HepG2 (cell line): ENCODE results near the gene VASN. TPM values are rescaled to one million over a fixed set of nuclear protein-coding genes. Genes with fewer than 3 reads are reported as not detected.

Source experiments
- ATAC-seq: fragments of 200-7000 bp; cut with Tn5 transposase; 3 replicates; pipeline ENCODE4 v1.9.1; 2020; ENCODE audit warnings: mild to moderate bottlenecking, moderate library complexity
- BruUV-seq: library from RNA; stranded (reverse); fragments of 400-500 nt; replicated peaks from 2 replicates; lab custom pipeline; 2021; lab: Mats Ljungman, UMichigan
- CTCF ChIA-PET: fragments of 300-600 bp; formaldehyde crosslinking; extraction: SDS; loops from one replicate; lab custom pipeline; 2021; ENCODE audit warnings: low total read pairs, inconsistent platforms, low intra/inter-chr PET ratio; lab: Yijun Ruan, JAX
- POLR2A ChIA-PET: fragments of 350-600 bp; sonication (Branson Sonifier 250); formaldehyde crosslinking; loops from one replicate; lab custom pipeline; 2020; ENCODE audit warnings: antibody characterized with exemption, inconsistent platforms; lab: Yijun Ruan, JAX
- DNase-seq: peaks from one replicate; pipeline ENCODE4 v3.0.0-alpha.2; 2015; ENCODE audit warnings: low spot score
- FAIRE-seq: peaks from 3 replicates; lab custom pipeline; 2011; peaks lifted over from hg19 to GRCh38; lab: Jason Lieb, UNC
- H2AFZ ChIP-seq: one replicate; pipeline ENCODE4 v1.6.1; 2011; ENCODE audit warnings: low read length, inconsistent platforms
- H3K27ac ChIP-seq: fragments of 300-600 bp; 3 replicates; pipeline ENCODE4 v1.8.0; 2011; ENCODE audit warnings: mixed run types, mild to moderate bottlenecking, mixed read lengths, low read length, inconsistent platforms; ENCODE audit not compliant: insufficient read depth; ENCODE audit errors: extremely low read length
- H3K27me3 ChIP-seq, 2 experiments: fragments of 200-600 bp in 1 of 2; 2 replicates in 1 of 2; 3 replicates in 1 of 2; pipeline versions ENCODE4 v1.6.0 to v1.8.0; 2011; ENCODE audit warnings: low read length in 2 of 2, mild to moderate bottlenecking in 2 of 2, moderate library complexity in 2 of 2, inconsistent platforms in 1 of 2; ENCODE audit not compliant: insufficient read depth in 2 of 2, control insufficient read depth in 1 of 2
- H3K36me3 ChIP-seq, 2 experiments: fragments of 200-600 bp in 1 of 2; replicated peaks in 1 of 2; 2 replicates in 1 of 2; 3 replicates in 1 of 2; pipeline versions ENCODE4 v1.5.1 to v1.8.0; 2011; ENCODE audit warnings: low read length in 2 of 2, inconsistent platforms in 1 of 2; ENCODE audit not compliant: insufficient read depth in 2 of 2, control insufficient read depth in 1 of 2
- H3K4me1 ChIP-seq: 2 replicates; pipeline ENCODE4 v1.5.1; 2012; ENCODE audit warnings: low read length, inconsistent platforms; ENCODE audit not compliant: insufficient read depth
- H3K4me2 ChIP-seq: 2 replicates; pipeline ENCODE4 v1.6.0; 2011; ENCODE audit warnings: low read depth, low read length, inconsistent platforms
- H3K4me3 ChIP-seq, 3 experiments: fragments of 200-600 bp in 1 of 3; sonication (generic), shearing (Covaris generic) in 1 of 3; replicated peaks in 1 of 3; 2 replicates each; pipeline ENCODE4 v1.5.1; 2011 to 2016; ENCODE audit warnings: low read length in 3 of 3, inconsistent platforms in 2 of 3, low read depth in 2 of 3, mild to moderate bottlenecking in 2 of 3, control low read depth in 1 of 3, mixed read lengths in 1 of 3; ENCODE audit not compliant: insufficient read depth in 1 of 3
- H3K79me2 ChIP-seq: one replicate; pipeline ENCODE4 v1.6.1; 2011; ENCODE audit warnings: low read length, inconsistent platforms; ENCODE audit not compliant: insufficient read depth
- H3K9ac ChIP-seq: 2 replicates; pipeline ENCODE4 v1.6.0; 2011; ENCODE audit warnings: mild to moderate bottlenecking, low read depth, low read length, inconsistent platforms; ENCODE audit not compliant: insufficient read depth
- H3K9me3 ChIP-seq: 2 replicates; pipeline ENCODE4 v1.5.1; 2012; ENCODE audit warnings: mild to moderate bottlenecking, low read length
- H4K20me1 ChIP-seq: 2 replicates; pipeline ENCODE4 v1.6.0; 2011; ENCODE audit warnings: inconsistent platforms, mild to moderate bottlenecking, low read length, moderate library complexity; ENCODE audit not compliant: insufficient read depth
- HOXD1 ChIP-seq: sonication (generic); formaldehyde crosslinking; IDR thresholded peaks from 2 replicates; pipeline ENCODE4 v1.5.0; 2020; ENCODE audit warnings: missing genetic modification reagents
- PRPF4 ChIP-seq: fragments of 200-400 bp; formaldehyde crosslinking; IDR thresholded peaks from 2 replicates; pipeline ENCODE4 v1.6.1; 2016; ENCODE audit warnings: low read length, low read depth; ENCODE audit not compliant: poor library complexity, severe bottlenecking
- RELA ChIP-seq: sonication (generic); formaldehyde crosslinking; IDR thresholded peaks from 2 replicates; pipeline ENCODE4 v1.4.0; 2020; ENCODE audit warnings: missing genetic modification reagents
- SAFB2 ChIP-seq: sonication (generic); formaldehyde crosslinking; IDR thresholded peaks from 2 replicates; pipeline ENCODE4 v1.5.1; 2020; ENCODE audit warnings: missing genetic modification reagents, low read depth, mild to moderate bottlenecking, borderline replicate concordance
- ZNF143 ChIP-seq: sonication (generic); formaldehyde crosslinking; IDR thresholded peaks from 2 replicates; pipeline ENCODE4 v1.4.0; 2020; ENCODE audit warnings: missing genetic modification reagents
- ZNF546 ChIP-seq: sonication (generic); formaldehyde crosslinking; conservative IDR thresholded peaks from 2 replicates; pipeline ENCODE4 v1.8.1; 2023; ENCODE audit warnings: mild to moderate bottlenecking, missing genetic modification reagents
- ZNF678 ChIP-seq: sonication (generic); formaldehyde crosslinking; IDR thresholded peaks from 2 replicates; pipeline ENCODE4 v1.4.0; 2020; ENCODE audit warnings: mild to moderate bottlenecking, missing genetic modification reagents
- ZNF747 ChIP-seq: sonication (generic); formaldehyde crosslinking; IDR thresholded peaks from 2 replicates; pipeline ENCODE4 v1.8.1; 2023; ENCODE audit warnings: missing genetic modification reagents, mild to moderate bottlenecking, borderline replicate concordance
- ZNF781 ChIP-seq: sonication (generic); formaldehyde crosslinking; IDR thresholded peaks from 2 replicates; pipeline ENCODE4 v1.5.1; 2020; ENCODE audit warnings: borderline replicate concordance, mild to moderate bottlenecking, missing genetic modification reagents; ENCODE audit errors: not compliant biosample characterization
- ZNF83 ChIP-seq: sonication (generic); formaldehyde crosslinking; IDR thresholded peaks from 2 replicates; pipeline ENCODE4 v1.4.0; 2020; ENCODE audit warnings: missing genetic modification reagents, mild to moderate bottlenecking, borderline replicate concordance
- WGBS: methylation state at CpG from one replicate; pipeline ENCODE4 v1.1.6; 2017; ENCODE audit warnings: low lambda C conversion rate; 5-methylcytosine and 5-hydroxymethylcytosine counted together
- in situ Hi-C: cut with HindIII; loops from 2 replicates; pipeline ENCODE4 v1.10.0; 2017; ENCODE audit warnings: low pct_unique_long_range_greater_than_20kb; ENCODE audit not compliant: extremely low pct_ligation_motif_present
- intact Hi-C: fragments of 100-400 bp; cut with micrococcal nuclease; formaldehyde crosslinking; loops from one replicate; pipeline ENCODE4 v1.10.0; 2022; ENCODE audit not compliant: unreplicated experiment
- polyA plus RNA-seq, 8 experiments: library from polyadenylated mRNA; depleted of rRNA in 3 of 8; stranded (reverse) in 7 of 8; unstranded in 1 of 8; fragments of >200 nt; fragmentation: Illumina TruSeq in 4 of 8; extraction: Trizol in 4 of 8; gene quantifications; 2 replicates each; pipeline versions ENCODE4 v1.2.1 to v1.2.3, GENCODE V29; 2011 to 2016; ENCODE audit warnings: low read depth in 4 of 8, missing spikeins in 1 of 8, mixed read lengths in 1 of 8; ENCODE audit not compliant: insufficient read depth in 1 of 8
- total RNA-seq, 5 experiments: library from RNA; depleted of rRNA; stranded (reverse); fragments of >200 nt; fragmentation: Illumina TruSeq; extraction: Trizol; gene quantifications; 2 replicates each; pipeline ENCODE4 v1.2.3, GENCODE V29; 2016; ENCODE audit warnings: low read depth in 1 of 5

The VASN gene
- total and polyA plus RNA-seq, 2 of the 13 experiments (the other 11 are each of a cell fraction or from before 2014, with no cell fraction given): 8.4 to 18.2 TPM

DNA sequence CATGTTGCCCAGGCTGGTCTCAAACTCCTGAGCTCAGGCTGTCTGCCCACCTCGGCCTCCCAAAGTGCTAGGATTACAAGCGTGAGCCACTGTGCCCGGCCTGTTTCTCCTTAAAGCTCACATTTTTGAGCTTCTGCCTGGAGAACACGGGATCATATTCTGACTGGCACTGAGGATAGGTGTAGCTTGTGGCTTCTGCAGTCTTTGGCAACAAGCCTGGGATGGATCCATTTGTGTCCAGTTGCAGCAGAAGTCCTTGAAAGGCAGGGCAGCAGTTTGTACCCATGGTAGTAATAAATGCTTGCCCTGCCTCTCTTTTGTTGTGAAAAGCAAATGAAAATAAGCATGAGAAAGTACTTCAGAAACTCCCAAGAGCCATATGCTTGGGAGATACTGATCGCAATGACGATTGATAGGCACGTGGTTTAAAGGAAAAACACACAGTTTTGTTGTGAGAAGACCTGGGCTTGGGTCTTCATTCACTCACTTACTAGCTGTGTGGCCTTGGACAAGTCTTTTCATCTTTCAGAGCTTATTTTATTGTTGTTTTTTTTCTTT is 47.8 kb downstream of the VASN start:
- H4K20me1 ChIP-seq: no peaks in the 10 kb centered on the region
- H3K36me3 ChIP-seq: no peaks in the 10 kb centered on the region
- no TSS peak for BruUV-seq
- WGBS: 74% methylated on average over 5 of the region's 7 CpGs
- H3K9ac ChIP-seq: no peak overlapping the region
- ATAC-seq (no peak), DNase-seq (no peak)
- CTCF ChIA-PET: no interaction called here
- TF ChIP-seq RELA (no peak), ZNF747 (CRISPR knock-in tag) (no peak), HOXD1 (no peak), ZNF83 (CRISPR knock-in tag) (no peak), SAFB2 (CRISPR knock-in tag) (no peak), ZNF143 (CRISPR knock-in tag) (no peak), ZNF546 (CRISPR knock-in tag) (no peak), ZNF781 (CRISPR knock-in tag) (no peak), PRPF4 (no peak), ZNF678 (CRISPR knock-in tag) (no peak)
- TF ChIP-seq, all 625 proteins: peak for 0
- no peak overlapping the region for H2AFZ ChIP-seq
- POLR2A ChIA-PET: interaction anchor here (0.7 to 1.4 kb wide), 2 partner anchors 49 to 109 kb away, joined by 3 to 6 read pairs; no protein-coding TSS in a partner anchor
- no peaks in the 10 kb centered on the region for H3K9me3 ChIP-seq
- H3K27ac ChIP-seq: no peak overlapping the region
- H3K79me2 ChIP-seq: peaks cover 11% of the 10 kb centered on the region
- peaks cover 35% of the 10 kb centered on the region for H3K4me1 ChIP-seq
- in situ Hi-C loops (no loop called here), intact Hi-C loops (no loop called here)
- H3K4me2 ChIP-seq: no peak overlapping the region
- H3K27me3 ChIP-seq: no peaks in the 10 kb centered on the region; a peak in 1 of 5 replicates
- no peak overlapping the region for H3K4me3 ChIP-seq
- FAIRE-seq: no peak
